Nephron (organoid): ENCODE measurements around the gene ELOVL5.

Experiments
- H3K27ac Mint-ChIP-seq, 3 experiments: 2 replicates each; pipeline ENCODE4 v1.8.0; 2020; ENCODE audit warnings: mixed read lengths in 3 of 3, mild to moderate bottlenecking in 2 of 3, moderate library complexity in 1 of 3
- H3K27me3 Mint-ChIP-seq: 2 replicates; pipeline ENCODE4 v1.8.0; 2021; ENCODE audit warnings: low read depth, mild to moderate bottlenecking, moderate library complexity, mixed read lengths
- H3K36me3 Mint-ChIP-seq: 2 replicates; pipeline ENCODE4 v1.8.0; 2020; ENCODE audit warnings: low read depth, mixed read lengths
- H3K4me1 Mint-ChIP-seq: 2 replicates; pipeline ENCODE4 v1.8.0; 2020; ENCODE audit warnings: mixed read lengths
- H3K4me3 Mint-ChIP-seq, 3 experiments: 2 replicates each; pipeline ENCODE4 v1.8.0; 2020; ENCODE audit warnings: mild to moderate bottlenecking in 3 of 3, mixed read lengths in 3 of 3, moderate library complexity in 2 of 3
- H3K9me3 Mint-ChIP-seq: 2 replicates; pipeline ENCODE4 v1.8.0; 2020; ENCODE audit warnings: mixed read lengths
- TF ChIP-seq, protein P1 (sequence below), 3 experiments: fragments of 200-600 bp; sonication (generic); IDR thresholded peaks; one replicate each; pipeline ENCODE4 v1.5.0; 2021; ENCODE audit warnings: antibody characterized with exemption in 3 of 3; ENCODE audit not compliant: unreplicated experiment in 3 of 3

ELOVL5 gene

DNA sequence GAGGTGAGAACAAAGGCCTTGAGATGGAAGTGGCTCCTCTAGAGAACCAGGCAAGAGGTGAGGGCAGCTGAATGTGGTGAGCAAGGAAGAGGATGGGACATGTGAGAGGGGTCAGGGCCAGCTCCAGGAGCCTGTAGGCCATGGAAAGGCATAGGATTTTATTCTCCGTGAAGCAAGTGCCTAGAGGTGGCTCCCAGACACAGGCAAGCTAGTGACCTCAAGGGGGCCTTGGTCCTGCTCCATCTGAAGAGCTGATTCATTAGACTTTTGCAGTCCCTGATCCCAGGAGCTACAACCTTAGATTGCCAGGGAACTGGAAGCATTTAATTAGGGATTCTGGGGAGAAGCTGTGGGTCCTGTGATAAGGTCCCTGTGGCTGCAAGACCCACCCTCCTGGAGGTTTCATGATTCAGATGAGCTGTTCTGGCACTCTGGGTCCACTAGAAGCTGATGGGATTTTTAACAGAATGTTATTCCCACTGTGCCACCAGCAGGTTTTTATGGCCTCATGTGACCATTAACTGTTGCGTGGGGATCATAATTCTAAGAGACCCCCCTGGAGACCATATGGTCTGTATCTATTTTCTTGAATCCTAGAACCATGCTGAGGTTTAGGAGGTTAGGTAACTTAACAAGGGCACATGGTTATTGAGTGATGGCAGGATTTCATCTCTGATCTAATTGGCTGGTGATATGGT, 90.5 kb downstream of the ELOVL5 start:
- Mint-ChIP-seq H3K27me3 (no peaks in the 10 kb centered on the region), H3K4me3 (no peak overlapping the region), H3K27ac (no peak overlapping the region), H3K9me3 (no peaks in the 10 kb centered on the region), H3K36me3 (peaks cover 63% of the 10 kb centered on the region), H3K4me1 (no peaks in the 10 kb centered on the region)
- TF ChIP-seq, protein P1, sequence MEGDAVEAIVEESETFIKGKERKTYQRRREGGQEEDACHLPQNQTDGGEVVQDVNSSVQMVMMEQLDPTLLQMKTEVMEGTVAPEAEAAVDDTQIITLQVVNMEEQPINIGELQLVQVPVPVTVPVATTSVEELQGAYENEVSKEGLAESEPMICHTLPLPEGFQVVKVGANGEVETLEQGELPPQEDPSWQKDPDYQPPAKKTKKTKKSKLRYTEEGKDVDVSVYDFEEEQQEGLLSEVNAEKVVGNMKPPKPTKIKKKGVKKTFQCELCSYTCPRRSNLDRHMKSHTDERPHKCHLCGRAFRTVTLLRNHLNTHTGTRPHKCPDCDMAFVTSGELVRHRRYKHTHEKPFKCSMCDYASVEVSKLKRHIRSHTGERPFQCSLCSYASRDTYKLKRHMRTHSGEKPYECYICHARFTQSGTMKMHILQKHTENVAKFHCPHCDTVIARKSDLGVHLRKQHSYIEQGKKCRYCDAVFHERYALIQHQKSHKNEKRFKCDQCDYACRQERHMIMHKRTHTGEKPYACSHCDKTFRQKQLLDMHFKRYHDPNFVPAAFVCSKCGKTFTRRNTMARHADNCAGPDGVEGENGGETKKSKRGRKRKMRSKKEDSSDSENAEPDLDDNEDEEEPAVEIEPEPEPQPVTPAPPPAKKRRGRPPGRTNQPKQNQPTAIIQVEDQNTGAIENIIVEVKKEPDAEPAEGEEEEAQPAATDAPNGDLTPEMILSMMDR (IDR thresholded peaks at IDR 0.05; ENCODE audit: unreplicated experiment in 3 of 3), result no peak

DNA sequence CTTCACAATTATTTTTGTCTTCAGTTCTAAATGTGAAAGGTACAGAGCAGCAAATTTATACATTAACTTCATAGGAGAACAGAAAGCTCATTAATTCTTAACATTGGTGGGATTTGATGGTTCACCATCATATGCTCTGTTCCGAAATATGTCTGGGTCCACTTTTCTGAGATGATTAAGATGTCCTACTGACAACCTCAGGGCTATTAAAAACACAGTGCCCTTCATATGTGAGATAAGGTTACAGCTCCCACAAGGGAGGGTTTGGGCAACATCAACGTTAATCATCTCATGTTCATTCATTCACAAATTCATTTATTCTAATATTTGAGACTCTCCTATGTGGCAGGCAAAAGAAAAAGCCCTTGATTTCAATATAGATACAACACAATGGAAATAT, 91.2 kb downstream of the ELOVL5 start:
- no peaks in the 10 kb centered on the region for H3K4me1 Mint-ChIP-seq
- TF ChIP-seq, protein P1 (IDR thresholded peaks at IDR 0.05; ENCODE audit: unreplicated experiment in 3 of 3), result no peak
- H3K27me3 Mint-ChIP-seq, result no peaks in the 10 kb centered on the region
- no peak overlapping the region for H3K27ac Mint-ChIP-seq
- H3K4me3 Mint-ChIP-seq, result no peak overlapping the region
- H3K36me3 Mint-ChIP-seq, result peaks cover 62% of the 10 kb centered on the region
- no peaks in the 10 kb centered on the region for H3K9me3 Mint-ChIP-seq

DNA sequence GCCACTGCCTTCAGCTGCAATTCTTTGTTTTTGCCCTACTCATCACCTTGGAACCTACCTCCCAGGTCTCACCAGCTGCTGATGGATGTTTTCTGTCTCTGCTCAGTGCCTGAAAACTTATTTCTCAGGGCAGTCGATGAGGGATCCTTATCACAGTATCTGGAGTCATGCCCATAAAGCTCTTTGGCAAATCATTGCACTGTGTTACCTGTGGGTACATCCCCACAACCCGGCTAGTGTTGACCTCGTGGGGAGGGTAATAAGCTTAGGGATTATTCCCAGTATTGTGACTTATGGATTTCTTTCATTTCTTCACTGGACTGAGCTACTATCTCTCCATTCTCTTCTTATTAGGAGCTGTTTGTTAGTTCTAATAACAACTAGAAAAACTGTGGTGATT, 91.7 kb downstream of the ELOVL5 start:
- no peak overlapping the region for H3K27ac Mint-ChIP-seq
- peaks cover 57% of the 10 kb centered on the region for H3K36me3 Mint-ChIP-seq
- TF ChIP-seq, protein P1 (IDR thresholded peaks at IDR 0.05; ENCODE audit: unreplicated experiment in 3 of 3), result no peak
- no peaks in the 10 kb centered on the region for H3K9me3 Mint-ChIP-seq
- H3K4me3 Mint-ChIP-seq, result no peak overlapping the region
- no peaks in the 10 kb centered on the region for H3K4me1 Mint-ChIP-seq
- no peaks in the 10 kb centered on the region for H3K27me3 Mint-ChIP-seq

DNA sequence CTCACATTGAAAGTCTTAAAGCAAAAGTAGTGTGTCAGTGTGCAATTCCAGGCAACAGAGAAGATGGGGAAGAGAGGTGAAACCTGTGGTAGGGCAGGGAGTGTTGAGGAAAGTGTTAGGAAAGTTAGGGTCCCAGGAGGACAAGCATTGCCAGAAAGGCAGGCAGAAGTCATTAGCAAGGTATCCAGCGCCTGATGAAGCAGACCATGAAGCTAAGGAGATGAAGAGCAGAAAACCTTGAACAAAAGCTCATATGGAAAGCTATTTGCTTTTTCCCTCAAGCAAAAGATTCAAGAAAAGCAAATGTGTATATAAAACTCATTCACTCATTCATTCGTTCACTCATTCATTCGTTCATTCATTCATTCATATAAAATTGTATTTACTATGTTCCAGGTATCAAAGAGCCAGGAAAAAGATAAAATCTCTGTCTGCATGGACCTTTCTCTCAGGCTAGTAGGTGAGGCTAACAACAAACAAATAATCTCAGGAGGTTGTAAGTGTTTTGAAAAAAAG, 96.5 kb downstream of the ELOVL5 start:
- Mint-ChIP-seq H3K36me3 (peaks cover 22% of the 10 kb centered on the region), H3K4me3 (no peak overlapping the region), H3K27me3 (no peaks in the 10 kb centered on the region)

DNA sequence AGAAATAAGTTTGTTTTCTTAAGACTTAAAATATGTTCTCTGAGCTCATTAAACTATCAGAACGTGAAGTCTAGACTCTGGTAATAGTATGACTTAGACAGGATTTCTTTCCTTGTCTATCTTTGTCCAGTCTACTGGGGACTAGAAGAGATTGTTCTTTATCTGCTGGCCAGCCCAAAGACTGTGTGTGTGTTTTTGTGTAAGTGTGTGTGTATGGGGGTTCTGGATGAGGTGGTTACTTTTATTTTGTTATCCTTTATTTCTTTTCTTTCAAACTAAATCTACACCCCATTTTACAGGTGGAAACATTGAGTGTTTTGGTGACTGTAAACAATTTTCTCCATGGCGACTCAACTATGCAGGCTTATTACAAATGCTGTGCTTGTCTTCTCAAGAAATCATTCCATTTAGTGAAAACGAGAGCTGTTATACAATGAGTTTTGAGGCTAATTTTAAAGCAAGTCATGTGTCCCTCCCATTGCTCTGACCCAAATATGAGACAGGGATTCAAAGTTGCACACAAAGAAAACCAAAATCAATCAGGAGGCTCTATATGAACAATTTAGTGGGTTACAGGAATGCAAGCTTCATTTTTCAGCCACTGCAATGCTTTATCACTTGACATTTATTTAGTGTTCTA, 97.6 kb downstream of the ELOVL5 start:
- Mint-ChIP-seq H3K4me1 (no peaks in the 10 kb centered on the region), H3K36me3 (peaks cover 14% of the 10 kb centered on the region), H3K9me3 (no peaks in the 10 kb centered on the region), H3K27me3 (no peaks in the 10 kb centered on the region), H3K27ac (no peak overlapping the region), H3K4me3 (no peak overlapping the region)
- TF ChIP-seq, protein P1 (IDR thresholded peaks at IDR 0.05; ENCODE audit: unreplicated experiment in 3 of 3), result no peak

More for the DNA sequence above, 96.5 kb downstream of the ELOVL5 start:
- no peaks in the 10 kb centered on the region for H3K9me3 Mint-ChIP-seq
- no peak overlapping the region for H3K27ac Mint-ChIP-seq
- H3K4me1 Mint-ChIP-seq, result no peaks in the 10 kb centered on the region
- TF ChIP-seq, protein P1 (IDR thresholded peaks at IDR 0.05; ENCODE audit: unreplicated experiment in 3 of 3), result no peak
